ENCODE results near the gene PHKA1.
A peak's percentile ranks its signal among the peaks of the same experiment; 100 is the strongest.
"Not testable (repeated sequence)": the region's sequence is repeated elsewhere in the genome, so short reads cannot be mapped to it uniquely, and the experiment has no call there.

The PHKA1 gene

DNA sequence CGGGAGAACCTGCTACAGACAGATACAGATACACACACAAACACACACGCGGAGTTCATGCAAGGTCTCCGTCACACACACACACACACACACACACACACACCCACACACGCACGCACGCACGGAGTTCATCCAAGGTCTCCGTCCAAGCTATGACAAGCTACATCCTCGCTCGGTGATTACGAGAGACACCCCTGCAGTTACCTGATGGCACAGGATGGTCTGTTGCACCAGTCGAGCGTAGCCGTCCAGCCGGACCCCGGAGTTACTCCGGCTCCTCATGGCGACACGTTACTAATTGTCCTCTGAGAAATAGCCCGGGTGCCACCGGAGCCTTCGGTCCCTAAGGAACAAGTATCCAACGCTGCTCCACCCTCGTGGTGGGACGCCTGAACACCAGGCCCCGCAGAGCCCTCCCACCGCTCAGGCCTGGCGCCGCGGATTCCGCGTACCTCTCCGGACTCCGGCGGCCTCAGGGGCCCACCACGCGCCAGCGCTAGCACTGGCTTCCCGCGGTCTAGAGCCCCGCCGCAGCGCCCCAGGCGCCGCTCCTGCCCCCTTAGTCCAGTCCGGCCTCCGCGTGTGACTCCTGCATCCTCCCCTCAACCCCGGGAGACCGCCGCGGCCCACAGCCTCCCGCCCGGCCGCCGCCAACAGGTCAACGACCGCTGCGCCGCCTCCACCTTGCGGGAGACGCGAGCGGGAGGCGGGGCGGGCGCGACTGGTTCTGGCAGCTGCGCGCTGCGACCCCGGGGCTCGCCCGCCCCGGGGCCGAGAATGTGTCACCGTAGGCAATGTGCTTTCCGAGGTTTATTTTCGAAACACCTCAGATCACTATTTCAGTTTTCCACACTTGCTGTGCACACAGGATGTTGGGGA, at the start of gene PHKA1:
Gene PHKA1 (minus strand): TSS at position 708 of the 879 bp plus-strand sequence. CDS start 426 bp downstream, at position 282.
- peak in 1 of 2 donors; percentile 5 for DNase-seq

DNA sequence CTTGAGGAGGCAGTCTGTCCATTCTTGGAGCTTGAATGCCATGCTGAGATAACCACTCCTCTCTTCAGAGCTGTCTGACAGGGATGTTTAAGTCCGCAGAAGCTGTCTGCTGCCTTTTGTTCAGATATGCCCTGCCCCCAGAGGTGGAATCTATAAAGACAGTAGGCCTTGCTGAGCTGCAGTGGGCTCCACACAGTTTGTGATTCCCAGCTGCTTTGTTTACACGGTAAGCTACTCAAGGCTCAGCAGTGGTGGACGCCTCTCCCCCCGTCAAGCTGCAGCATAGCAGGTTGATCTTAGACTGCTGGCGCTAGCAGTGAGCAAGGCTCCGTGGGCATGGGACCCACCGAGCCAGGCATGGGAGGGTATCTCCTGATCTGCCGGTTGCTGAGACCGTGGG, 46.3 kb upstream of the PHKA1 start:
- DNase-seq = not testable (repeated sequence)

- not testable (repeated sequence) for DNase-seq
Measured at GRCh38 chrX:72748545-72748944, 34.4 kb upstream of the PHKA1 start.

DNA sequence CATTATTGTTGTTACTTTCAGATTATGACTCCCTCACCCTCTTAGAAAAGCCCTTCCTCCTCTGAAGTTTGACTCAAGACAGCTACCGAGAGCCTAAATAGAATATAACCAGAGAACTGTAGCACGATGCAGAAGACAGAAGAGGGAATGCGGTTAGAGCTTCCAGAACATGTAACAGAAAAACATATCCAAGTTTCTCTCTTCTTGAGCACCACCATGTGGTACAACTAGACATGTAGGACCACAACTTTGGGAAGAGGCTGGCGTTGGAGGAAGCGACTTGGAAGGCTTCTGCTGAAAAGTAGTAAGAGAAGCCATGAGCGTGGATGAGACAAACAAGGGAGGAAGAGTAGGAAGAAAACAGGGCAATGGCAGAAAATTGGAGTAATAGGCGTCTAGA, 31.4 kb upstream of the PHKA1 start:
- DNase-seq = not testable (repeated sequence)

- no peak for DNase-seq
Measured at GRCh38 chrX:72735561-72735960, 21.5 kb upstream of the PHKA1 start.

DNA sequence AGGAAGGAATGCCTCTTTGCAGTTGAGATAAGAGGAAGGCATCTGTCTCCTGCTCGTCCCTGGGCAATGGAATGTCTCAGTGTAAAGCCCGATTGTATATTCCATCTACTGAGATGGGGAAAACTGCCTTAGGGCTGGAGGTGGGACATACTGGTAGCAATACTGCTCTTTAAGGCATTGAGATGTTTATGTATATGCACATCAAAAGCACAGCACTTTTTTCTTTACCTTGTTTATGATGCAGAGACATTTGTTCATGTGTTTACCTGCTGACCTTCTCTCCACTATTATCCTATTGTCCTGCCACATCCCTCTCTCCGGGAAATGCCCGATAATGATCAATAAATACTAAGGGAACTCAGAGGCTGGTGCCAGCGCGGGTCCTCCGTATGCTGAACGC, 19.5 kb upstream of the PHKA1 start:
- not testable (repeated sequence) for DNase-seq

DNA sequence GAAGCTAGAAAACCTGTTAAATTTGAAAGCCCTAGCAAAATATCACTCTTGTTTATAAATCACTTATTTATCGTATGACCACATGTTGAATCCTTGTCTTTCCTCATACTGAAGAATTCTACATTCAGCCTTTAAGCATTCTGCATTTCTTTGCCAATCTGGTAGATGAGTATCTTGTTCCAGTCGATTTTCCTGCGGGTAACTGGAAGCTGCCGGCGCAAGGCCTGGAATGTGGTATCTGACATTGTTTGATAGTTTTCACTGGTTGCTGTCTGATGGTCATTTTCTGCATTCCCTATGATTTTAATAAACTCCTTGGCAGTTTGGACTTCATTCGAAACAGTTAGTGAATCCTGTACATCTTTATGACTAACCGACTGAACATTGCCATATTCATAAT, 13.7 kb upstream of the PHKA1 start:
- DNase-seq = no peak

DNA sequence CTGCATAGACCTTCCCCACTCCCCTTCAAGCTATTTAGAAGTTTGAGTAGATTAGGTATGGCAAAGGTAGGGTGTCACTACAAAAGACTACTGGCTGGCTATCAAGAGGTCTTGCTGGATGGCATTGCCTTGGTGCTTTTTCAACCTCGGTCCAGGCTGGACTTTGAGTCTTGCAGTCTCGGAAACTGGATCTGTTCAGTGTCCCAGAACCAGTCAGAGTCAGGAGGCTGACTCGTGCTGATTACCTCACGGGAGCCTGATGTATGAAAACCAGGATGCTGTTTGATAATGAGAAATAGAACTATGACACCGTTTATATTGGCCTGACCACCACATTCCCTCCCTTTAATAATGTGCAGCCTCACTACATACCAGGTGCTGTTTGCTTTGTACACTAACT, 2.7 kb upstream of the PHKA1 start:
- no peak for DNase-seq

- no peak for DNase-seq
Measured at GRCh38 chrX:72715546-72715945, 1.4 kb upstream of the PHKA1 start.

GRCh38 chrX:72714478-72714916, 391 bp upstream of the PHKA1 start:
- no peak for DNase-seq

DNA sequence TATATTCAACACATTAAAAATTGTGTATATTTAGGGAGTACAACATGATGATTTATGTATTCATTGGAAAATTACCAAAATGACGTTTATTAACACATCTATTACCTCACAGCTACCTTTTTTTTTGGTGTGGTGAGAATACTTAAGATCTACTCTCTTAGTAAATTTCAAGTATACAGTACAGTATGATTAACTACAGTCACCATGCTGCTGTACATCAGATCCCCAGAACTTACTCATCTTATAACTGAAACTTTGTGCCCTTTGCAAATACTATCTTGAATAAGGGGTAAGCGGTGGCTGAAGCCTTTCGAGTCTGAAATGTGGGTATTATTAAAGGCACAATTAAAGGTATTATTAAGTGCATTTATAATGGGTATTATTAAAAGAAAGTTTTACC, 976 bp downstream of the PHKA1 start:
- DNase-seq = no peak

DNA sequence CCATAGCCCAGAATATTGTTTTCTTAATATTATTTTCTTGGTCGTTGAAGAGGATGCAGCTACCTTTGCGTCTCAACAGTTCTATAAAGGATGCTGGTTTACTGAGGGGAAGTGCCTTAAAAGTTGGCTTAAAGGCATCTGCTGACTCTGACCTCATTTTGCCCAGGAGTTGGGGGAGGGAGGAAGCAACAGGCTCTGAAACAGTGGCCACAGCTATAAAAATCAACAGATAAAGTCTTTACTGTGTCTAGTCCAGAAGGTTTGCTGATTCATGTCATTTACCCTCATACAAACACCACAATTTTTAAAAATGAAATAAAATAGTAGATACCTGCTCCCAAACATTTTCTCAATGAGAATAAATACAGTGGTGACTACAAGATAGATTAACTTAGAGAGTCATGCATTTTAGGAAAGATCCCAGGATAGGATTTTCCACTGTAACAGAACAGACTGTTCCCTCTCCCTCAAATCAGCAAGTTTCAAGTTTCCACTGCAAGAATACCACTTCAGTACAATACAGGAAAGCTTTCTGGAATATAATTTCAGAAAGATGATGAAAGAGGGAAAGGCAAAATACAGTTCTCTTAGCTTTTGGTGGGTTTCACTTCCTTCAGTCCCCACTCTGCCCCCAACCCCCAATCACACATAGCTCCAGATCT, 1.9 kb downstream of the PHKA1 start:
- DNase-seq = no peak

- no peak for DNase-seq
Measured at GRCh38 chrX:72705814-72706213, 8.3 kb downstream of the PHKA1 start.

GRCh38 chrX:72705111-72705510, 9.0 kb downstream of the PHKA1 start:
- no peak for DNase-seq

- no peak for DNase-seq
Measured at GRCh38 chrX:72694170-72694569, 19.9 kb downstream of the PHKA1 start.

GRCh38 chrX:72693477-72693876, 20.6 kb downstream of the PHKA1 start:
- DNase-seq = no peak

DNA sequence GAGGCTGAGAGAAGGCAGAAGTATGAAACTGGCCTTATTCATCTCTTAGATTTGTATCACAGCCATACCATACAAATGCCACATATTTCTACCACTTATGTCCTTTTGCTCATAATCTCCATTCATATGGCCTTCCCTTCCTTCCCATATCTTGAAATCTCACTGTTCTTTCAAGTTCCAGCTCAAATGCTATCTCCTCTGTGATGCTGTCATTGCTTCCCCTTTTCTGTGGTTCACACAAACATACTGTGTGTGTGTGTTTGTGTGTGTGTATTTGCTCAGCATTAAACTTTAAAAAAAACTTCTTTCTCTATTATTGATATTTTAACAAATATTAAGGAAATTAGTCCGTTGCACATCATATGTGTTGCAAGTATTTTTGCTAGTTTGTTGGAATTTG, 26.7 kb downstream of the PHKA1 start:
- no peak for DNase-seq

- DNase-seq = no peak
Measured at GRCh38 chrX:72685810-72686456, 28.2 kb downstream of the PHKA1 start.

DNA sequence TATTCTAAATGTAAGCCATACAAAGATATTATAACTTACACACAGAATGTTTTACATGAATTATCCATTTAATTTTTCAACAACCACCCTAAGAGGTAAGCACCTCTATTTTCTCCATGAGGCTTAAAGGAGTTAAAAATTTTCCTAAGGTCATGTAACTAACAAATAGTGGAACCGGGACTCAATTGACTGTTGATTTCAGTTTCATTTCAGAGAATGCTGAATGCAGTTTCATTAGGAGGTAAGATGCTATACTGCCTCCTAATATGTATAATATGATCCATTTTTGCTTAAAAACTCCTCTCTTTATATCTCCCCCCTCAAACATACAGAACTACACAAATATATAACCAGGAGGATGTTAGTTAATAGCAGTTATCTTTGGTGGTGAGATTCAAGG, 29.1 kb downstream of the PHKA1 start:
- no peak for DNase-seq

DNA sequence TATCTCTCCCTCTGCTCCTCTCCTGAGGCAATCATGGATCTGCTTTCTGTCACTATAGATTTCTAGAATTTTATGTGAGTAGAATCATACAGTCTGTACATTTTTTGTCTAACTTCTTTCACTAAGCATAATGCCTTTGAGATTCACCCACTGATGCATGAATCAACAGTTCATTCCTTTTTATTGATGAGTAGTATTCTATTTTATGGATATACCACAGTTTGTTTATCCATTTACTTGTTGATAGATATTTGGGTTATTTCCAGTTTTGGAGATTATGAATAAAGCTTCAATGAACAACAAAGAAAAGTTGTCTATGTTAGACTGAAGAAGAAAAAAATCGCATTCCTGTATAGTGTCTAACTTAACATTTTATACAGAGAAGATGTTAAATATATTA, 30.5 kb downstream of the PHKA1 start:
- no peak for DNase-seq

- no peak for DNase-seq
Measured at GRCh38 chrX:72676465-72676864, 37.6 kb downstream of the PHKA1 start.

DNA sequence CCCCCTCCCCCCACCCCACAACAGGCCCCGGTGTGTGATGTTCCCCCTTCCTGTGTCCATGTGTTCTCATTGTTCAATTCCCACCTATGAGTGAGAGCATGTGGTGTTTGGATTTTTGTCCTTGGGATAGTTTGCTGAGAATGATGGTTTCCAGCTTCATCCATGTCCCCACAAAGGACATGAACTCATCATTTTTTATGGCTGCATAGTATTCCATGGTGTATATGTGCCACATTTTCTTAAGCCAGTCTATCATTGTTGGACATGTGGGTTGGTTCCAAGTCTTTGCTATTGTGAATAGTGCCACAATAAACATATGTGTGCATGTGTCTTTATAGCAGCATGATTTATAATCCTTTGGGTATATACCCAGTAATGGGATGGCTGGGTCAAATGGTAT, 40.2 kb downstream of the PHKA1 start:
- DNase-seq = not testable (repeated sequence)

DNA sequence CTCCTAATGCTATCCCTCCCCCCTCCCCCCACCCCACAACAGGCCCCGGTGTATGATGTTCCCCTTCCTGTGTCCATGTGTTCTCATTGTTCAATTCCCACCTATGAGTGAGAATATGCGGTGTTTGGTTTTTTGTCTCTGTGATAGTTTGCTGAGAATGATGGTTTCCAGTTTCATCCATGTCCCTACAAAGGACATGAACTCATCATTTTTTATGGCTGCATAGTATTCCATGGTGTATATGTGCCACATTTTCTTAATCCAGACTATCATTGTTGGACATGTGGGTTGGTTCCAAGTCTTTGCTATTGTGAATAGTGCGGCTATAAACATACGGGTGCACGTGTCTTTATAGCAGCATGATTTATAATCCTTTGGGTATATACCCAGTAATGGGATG, 44.6 kb downstream of the PHKA1 start:
- not testable (repeated sequence) for DNase-seq

- no peak for DNase-seq
Measured at GRCh38 chrX:72666451-72666850, 47.7 kb downstream of the PHKA1 start.
